ENCODE measurements around the gene PGLYRP1.

Gene PGLYRP1

DNA sequence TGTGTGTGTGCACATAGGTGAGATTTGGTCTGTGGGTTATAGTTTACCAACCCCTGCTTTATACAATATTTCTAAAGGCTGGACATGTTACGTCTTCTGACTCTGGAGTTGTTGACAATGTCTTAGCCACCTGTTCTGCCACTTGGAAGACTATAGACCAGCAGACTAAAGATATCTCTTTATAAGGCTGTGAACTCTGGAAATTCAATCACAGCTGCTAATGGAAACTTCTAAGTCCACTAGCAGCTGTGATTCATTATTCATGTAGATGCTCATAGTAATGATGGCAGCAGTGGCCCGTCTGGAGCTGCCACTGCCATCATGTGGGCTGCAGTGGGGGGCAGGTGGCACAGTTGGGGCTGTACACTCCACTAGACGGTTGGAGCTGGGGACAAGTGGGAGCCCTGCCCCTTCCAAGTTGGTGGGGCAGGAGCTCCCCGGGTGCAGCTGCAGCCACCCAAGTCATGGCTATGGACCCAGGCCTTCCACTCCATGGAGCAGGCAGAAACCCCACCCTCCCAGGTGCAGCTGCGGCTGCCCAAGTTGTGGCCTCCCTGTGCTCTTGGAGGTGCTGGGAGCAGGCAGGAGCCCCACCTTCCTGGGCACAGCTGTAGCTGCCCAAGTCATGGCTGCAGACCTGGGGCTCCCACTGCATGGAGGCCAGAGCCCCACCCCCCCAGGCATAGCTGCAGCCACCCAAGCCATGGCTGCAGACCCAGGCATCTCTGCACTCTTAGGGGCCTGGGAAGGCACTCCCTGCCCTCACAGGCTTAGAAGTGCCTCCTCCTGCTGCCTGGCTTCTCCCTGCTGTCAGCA is 9.1 kb upstream of the PGLYRP1 start:
- no peak for DNase-seq

DNA sequence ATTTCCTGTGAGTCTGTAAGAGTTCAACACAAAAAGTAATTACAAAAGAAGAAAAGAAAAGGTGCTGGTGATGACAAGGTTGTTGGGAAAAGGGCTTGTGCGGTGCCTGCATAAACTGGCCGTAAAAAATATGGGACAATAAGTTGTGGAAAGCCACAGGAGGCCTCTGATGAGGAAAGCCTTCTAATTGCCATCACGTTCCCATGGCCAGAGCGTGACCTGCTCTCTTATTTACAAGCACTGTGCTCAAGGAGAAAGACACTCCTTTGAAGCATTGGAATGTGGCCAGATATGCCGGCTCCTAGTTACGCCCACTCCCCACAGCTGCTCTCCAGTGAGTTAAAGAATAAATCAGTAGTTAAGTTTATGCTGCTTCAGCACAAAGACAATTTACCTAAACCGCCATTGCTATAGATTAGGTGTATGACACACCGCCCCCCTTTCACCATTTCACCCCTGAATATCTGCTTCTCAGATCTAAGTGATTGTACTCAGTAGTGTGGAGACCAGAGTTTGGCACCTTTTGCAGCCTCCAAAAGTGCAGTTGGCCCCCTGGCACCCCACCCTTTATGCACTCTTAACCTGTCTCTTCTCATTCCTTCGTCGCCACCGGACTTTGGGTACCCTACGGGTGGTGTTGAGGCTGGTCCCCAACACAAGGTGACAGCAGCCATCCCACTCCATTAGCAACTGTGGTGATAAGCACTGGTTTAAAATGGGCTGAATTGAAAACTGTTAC is 8.1 kb upstream of the PGLYRP1 start:
- DNase-seq: no peak

DNA sequence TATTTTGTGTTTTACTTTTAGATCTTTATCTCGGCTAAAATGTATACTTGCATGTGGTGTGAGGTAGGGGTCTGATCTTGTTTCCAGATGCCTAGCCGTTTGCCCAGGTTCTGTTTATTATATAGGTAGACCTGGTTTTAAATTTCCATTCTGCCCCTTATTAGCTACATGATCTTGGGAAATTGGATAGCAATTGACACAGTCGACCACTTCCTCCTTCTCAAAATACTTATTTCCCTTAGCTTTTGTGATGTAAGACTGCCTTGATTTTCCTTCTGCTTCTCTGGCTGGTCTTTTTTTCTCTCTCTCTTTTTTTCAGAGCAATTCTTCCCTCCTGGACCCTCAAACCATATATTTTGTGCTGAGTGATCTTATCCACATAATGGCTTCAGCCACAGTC is 3.0 kb upstream of the PGLYRP1 start:
- no peak for DNase-seq

DNA sequence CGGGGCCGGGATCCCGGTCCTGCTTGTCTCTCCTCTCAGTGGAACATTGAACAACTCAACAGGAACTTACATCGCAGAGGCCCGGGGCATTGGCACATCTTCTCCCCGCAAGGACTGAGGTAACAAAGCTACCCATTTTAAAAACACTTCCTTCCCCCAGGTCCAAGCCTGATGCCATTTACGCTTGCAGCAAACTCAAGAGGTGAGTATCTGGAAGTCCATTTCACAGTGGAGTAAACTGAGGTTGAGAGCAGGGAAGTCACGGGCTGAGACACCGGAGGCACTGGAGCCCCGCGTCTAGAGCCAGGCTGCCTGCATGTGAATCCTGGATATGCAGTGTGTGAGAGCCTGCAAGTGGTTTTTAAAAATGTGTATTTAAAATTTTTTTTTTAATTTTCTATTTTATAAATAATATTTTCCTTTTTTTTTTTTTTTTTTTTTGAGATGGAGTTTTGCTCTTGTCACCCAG is 492 bp upstream of the PGLYRP1 start:
- DNase-seq: no peak

DNA sequence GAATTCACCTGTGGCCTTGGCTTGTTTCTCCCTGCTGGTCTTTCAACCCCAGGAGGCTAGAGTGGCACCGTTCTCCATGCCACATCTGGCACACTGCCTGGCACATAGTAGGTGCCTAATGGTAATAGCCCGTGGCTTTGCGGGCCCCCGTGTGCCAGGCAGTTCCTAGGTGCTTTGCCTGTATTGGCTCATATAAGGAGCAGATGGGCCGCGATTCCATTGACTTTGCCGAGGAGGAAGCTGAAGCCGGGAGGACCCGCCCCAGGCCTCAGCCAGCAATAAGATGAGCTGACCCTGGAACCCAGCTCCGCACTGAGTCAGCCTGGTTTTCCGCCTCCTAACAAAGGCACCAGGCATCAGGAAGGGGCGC is 807 bp downstream of the PGLYRP1 start:
- no peak for DNase-seq

DNA sequence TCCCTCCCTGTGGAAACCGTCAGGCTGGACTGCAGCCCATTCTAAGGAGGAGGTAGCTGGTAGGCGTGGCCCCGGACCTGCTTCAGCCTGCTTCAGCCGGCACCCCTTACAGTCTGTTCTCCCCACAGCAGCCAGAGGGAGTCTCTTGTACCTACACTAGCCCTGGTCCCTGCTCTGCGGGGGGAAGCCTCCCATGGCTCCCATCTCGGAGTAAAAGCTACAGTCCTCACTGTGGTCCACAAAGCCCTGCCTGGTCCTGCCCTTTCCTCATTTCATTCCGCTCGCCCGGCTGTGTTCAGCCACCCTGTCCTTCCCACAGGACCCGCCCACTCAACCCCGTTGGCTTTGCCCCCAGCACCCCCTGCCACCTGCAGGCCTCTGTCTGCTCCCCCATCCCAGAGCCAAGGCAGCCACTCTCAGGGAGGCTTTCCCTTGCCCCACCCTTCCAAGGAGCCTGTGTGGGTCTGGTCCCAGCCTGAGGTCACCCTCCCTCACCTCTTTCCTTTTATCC is 1.3 kb downstream of the PGLYRP1 start:
- no peak for DNase-seq

DNA sequence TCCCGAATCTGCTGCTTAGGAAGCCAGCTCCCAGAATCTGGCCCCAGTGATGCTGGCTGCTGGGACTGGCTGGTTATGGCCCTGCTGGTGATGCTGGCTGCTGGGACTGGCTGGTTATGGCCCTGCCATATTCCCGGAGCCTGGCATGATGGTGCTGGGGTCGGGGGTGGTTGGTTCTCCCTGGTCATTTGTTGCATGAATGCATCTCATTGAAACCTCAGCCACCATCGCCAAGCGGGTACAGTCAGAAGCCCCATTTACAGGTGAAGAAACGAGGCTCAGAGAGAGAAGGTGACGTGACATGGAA is 2.1 kb downstream of the PGLYRP1 start:
- DNase-seq: no peak

DNA sequence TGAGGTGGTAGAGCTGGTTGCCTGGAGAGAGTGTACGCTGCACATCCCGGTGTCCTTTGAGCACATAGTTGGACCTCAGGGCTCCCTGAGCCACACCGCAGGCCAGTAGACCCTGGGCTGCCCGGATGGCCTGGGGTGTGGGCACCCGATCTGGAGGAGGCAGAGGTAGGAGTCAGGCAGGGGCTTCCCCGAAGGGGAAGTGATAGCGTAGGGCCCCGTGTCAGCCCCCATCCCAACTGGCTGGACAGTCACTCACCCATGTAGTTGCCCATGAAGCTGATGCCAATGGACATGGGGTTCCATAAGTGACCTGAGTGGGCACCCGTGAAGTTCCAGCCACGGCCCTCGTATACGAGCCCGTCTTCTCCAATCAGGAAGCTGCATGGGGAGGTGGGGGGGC is 3.6 kb downstream of the PGLYRP1 start:
- DNase-seq: no peak

DNA sequence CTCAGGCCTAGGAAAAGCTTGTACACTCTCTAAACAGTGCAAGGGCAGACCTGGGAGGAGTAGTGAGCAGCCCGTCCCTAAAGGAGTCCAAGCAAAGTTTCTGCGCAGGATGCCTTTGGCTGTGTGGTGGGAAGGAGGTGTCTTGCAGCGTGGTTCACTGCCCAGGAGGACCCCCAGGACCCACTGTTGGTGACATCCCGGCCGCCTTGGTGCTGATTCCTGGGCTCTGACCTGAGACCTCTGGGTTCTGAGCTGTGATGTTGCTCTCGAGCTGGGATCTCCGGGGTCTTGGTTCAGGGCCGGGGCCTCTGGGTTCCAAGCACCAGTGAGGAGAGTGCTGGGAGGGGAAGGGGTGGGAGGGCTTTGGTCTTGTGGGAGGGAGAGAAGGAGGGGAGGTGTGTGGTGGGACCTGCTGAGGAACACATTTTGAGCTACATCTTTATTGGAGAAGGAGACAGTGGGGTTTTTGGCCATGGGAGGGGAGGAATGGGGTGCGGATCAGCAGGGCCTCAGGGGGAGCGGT is 4.1 kb downstream of the PGLYRP1 start:
- DNase-seq: no peak

DNA sequence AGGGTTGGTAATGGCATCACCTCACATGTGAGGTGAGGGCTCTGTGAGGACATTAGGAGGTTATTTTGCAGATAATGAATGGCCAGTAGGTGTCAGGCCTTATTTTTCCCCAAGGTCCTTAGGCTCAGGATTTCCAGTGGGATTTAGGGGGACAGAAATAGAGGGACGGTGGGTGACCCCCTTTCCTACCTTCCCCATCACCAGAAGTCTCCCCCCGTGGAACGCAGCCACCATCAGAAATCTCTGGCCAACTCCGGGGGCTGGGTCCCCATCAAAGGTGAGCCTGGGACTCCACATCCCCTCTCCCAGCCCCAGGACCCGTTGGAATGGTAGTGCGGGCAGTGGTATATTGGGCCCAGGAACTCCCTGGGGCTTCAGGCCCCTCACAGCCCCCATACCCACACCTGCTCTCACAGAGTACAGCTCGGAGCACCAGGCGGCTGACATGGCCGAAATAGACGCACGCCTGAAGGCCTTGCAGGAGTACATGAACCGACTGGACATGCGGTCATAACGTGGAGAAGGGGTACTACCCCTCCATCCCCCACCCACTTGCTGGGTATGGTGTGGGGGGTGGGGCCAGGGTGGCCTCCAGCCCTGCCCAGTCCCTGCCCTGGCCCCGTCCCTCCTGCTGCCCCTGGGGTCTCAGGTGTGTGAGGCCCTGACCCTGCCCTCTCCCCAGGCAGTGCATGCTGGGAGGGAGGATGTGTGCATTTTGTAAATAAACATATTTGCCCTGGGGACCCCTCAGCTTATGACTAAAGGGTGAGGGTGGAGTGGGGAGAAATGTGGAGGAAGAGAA is 4.8 kb downstream of the PGLYRP1 start:
- DNase-seq: no peak

DNA sequence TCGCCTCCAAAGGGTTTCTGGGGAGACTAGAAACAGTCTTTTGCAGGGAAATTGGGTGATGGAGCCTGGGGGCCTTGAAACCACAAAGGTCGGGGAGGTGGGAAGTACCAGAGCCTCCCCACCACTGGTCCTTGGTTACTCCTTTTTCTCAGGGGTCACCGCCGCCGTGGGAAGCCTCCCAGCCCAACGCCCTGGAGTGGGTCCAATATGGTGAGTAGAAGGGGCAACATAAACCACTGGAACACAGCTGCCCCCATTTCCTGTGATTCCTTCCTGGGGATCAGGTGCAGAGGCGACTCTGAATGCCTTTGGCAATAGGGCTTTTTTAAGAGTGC is 5.8 kb downstream of the PGLYRP1 start:
- DNase-seq: no peak

DNA sequence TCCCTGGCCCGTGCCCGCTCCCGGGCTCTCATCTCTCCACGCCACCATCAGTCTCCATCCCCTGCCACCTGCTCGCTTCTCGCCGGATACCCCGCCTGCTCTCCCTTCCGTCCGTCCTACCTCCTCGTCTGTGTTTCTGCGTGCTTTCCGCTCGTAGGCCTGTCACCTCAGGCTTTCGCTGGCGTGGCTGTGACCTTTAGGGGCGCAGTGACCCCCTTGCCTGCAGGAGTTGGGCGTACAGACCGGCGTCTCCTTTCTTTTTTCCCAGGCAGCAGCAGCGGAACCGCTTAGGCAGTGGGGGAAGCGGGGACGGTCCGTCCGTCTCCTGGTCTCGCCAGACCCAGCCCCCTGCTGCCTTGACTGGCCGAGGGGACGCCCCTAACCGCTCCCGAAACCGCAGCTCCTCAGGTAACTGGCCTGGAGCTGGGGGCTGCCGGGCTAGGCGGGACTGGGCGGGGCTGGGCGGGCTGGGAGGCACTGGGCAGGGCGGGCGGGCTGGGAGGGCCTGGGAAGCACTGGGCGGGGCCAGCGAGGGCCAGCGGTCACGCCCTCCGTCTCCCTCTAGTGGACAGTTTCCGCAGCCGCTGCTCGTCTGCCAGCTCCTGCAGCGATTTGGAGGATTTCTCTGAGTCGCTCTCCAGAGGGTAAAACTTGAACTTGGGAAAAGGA is 6.3 kb downstream of the PGLYRP1 start:
- peak; percentile 73 to 74 for DNase-seq

DNA sequence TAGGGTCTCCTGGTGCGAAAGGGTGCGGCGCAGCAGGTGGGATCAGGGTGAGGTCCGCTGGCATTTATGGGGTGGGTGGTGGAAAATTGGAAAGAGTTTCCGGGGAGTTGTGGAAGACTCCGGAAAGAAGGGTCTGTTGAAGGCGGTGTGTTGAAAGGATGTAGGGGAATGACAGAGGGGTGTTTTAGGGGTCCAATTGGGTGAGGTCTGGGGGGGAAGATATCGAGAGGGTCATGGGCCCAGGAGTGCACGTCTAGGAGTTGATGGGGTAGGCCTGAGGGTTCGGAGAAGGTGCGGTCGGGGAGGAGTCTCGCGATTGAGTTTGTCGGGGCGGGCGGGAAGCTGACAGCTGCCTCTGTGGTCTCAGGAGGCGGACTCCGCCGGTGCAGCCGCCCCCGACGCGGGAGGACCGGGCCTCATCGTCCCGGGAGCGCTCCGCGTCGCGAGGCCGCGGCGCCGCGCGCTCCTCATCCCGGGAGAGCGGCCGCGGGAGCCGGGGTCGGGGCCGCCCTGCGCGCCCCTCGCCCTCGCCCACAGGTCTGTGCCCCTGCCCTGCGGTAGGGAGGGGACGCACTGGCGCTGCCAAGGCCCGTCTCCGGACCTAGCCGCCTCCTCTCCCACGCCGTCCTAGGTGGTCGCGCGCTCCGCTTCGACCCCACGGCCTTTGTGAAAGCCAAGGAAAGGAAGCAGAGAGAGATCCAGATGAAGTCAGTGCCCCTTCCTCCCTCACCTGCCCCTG is 7.0 kb downstream of the PGLYRP1 start:
- peak in 1 of 2 experiments; percentile 21 for DNase-seq

DNA sequence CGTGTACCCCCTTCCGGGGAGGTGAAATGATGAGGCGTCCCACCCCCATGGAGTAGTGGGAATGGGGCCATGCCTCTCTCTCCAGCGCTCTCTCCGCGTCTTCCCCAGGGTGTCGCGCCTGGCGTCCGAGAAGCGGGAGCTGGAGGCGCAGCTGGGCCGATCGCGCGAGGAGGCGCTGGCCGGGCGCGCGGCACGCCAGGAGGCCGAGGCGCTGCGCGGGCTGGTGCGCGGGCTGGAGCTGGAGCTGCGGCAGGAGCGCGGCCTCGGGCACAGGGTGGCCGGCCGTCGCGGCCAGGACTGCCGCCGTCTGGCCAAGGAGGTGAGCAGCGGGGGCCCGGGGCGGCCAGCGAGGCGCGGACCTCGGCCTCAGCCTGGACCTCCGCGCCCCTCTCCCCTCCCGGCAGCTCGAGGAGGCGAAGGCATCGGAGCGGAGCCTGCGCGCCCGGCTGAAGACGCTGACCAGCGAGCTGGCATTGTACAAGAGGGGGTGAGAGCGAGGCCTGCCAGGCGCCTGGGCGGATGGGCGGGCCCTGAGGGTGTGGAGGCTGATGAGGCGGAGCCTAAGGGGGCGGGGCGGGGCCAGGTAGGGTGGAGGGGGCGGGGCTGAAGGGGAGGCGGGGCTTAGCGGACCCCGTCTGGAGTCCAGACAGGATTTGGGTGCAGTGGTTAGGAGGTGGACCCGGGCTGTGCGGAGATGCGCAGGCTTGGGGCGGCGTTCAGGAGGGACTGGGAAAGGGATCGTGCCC is 7.7 kb downstream of the PGLYRP1 start:
- peak; percentile 58 to 63 for DNase-seq

DNA sequence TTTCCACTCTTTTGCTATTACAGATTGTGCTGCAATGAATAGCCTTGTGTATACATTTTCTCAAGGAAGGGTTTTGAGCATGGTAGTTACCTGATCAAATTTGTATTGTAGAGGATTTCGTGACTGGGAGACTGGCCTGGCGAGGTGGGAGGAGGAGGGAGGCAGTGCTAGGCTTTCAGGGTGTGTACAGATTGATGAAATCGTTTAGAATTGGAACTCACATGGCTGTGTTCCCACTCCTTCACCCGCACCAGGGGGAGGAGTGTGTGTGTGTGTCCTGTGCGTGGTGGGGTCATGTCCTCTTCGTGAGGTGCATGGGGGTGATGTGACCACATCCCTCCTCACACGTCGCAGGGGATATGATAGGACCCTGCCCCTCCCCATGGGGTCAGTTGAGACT is 8.3 kb downstream of the PGLYRP1 start:
- no peak for DNase-seq

DNA sequence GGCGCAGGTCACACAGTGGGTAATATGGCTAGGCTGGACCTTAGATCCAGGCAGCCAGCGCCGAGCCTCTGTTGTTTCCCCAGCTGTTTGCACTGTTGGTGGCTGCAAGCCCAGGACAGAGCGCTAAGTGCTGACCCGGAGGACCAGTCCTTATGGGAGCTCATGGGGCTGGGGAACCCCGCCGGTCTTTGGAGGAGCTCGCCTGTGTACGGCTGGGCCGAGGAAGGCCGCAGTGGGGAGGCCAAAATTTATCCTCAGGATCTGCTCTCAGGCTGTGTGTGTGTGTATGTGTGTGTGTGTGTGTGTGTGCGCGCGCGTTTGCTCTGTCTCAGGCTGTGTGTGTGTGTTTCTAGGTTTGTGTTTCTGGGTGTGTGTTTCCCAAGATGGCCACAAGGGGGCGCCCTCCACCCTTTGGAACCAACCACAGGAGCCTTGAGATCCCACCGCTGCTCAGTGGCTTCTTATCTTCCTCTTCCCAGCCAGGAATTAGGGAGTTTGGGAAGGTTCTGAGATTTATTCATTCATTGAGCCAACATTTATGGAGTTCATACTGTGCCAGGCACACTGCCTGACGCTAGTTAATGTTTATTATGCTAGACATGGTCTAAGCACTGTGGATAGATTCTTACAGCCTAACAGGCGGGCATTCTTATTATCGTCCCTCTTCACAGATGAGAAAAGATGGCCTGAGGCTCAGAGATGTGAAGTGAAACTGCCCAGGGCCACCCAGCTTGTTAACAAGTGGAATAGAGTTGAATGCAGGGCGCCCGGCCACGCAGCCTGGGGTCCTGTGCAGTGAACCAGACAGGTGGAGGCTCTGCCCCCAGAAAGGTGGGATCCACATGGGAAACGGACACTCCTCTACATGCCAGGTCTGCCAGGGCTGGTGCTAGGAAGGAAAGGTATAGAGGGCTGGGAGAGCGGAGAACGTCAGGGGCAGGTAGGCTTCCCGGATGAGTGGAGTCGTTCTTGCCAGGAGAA is 13.0 kb downstream of the PGLYRP1 start:
- peak; percentile 58 to 63 for DNase-seq

DNA sequence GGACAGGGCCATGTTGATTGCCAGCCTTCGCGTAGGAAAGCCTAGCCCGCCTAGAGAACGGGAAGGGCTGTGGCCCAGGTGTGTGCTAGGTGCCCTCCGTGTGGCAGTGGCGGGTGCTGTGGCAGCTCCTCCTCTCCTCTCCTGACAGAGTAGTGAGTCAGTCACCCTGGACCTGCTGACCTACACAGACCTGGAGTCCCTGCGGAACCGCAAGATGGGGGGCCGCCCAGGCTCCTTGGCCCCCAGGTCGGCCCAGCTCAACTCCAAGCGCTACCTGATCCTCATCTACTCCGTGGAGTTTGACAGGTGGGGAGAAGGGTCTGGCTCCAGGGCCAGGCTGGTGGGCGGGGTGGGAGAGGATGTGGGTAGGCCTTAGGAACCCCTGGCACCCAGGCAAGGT is 16.4 kb downstream of the PGLYRP1 start:
- DNase-seq: no peak

DNA sequence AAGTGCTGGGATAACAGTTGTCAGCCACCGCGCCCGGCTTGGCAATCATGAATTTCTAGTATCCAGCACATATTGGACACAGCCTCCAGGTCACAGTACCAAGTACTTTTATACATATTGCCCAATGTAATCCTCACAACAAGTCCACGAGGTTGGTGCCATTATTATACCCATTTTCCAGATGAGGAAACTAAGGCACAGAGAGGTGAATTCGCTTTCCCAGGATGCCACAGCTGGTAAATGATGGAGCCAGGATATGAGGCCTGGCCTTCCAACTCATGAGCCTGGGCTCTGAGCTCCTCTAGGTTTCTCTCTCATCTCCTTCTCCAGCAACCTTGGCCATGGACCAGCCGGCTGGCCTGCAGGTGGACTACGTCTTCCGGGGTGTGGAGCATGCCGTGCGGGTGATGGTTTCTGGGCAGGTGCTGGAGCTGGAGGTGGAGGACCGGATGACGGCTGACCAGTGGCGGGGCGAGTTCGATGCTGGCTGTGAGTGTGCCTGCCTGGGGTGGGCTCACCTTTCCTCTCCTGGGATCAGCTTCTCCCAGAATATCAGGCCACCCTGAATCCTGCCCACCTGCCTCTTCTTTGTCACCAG is 20.1 kb downstream of the PGLYRP1 start:
- DNase-seq: no peak

DNA sequence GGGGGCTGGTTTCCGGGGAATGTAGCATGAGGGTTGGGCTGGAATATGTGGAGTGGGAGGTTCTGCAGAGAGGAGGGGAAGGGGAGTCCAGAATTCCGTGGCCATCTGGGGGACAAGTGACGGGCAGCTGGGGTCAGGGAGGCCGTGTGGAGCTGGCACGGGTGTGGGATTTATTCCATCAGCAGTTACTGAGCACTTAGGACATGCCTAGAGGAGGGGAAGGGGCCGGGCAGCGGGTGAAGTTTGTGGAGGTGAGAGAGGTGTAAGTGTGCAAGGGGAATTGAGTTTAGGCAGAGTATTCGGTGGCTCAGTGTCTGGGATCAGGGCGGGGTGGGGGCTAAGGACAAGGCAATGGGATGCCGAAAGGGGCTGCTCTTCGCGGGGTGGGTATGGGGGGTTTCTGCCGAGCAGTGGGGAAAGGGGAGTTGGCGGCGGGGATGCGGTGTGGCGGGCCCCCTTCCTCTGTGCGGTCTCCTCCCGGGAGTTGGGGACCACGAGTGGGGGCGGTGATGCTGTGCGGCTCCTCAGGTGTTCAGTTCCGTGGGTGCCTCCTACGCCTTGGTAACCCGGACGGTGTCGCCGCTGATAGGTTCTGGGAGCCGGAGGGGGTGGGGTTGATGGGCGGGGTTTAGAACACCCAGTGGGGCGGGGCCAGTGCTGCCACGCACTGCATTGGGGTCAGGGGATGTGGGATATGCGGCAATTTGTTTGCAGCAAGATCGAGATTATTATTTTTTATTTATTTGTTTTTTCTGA is 22.2 kb downstream of the PGLYRP1 start:
- DNase-seq: peak; percentile 82 to 84

Data from activated CD4-positive, alpha-beta T cell treated with anti-CD3 and anti-CD28 coated beads, Interleukin-2, amount 50 U/mL, for 4 hours (primary cell).